ENCODE measurements around the gene RALGAPA2. TPM values are rescaled to one million over a fixed set of nuclear protein-coding genes. Genes with fewer than 3 reads are reported as not detected.
A peak's percentile ranks its signal among the peaks of the same experiment; 100 is the strongest.

The RALGAPA2 gene
- total RNA-seq, 2 experiments from 2014 or later: 13.6 to 13.7 TPM

DNA sequence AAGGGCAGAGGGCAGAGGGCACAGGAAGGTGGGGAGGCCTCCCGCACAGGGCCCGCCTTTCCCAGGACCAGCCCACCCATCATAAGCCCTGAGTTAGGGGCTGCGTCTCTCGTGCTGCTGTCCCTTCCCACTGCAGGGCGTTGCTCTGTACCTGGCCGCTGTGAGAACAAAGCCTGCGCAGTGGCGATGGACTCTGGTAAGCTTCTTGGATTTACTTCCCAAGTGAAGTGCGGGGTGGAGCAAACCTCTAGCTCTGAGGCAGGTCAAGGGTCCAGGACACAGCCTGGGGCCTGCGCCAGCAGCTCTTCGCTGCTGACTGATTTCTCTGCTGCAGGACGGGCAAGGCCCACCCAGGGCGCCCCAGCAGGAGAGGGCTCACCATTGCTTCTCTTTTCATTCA lies 320.7 kb downstream of the RALGAPA2 start:
- Mint-ChIP-seq H3K4me3 (no peak overlapping the region), H3K4me1 (ENCODE audit: low read depth) (no peaks in the 10 kb centered on the region), H3K36me3 (ENCODE audit: low read depth) (peaks cover 6% of the 10 kb centered on the region), H3K27me3 (ENCODE audit: low read depth) (no peaks in the 10 kb centered on the region), H3K9me3 (no peaks in the 10 kb centered on the region), H3K27ac (no peak overlapping the region)
- intact Hi-C loops (cut with micrococcal nuclease): no loop called here
- CTCF ChIA-PET: no interaction called here
- DNase-seq: no peak

DNA sequence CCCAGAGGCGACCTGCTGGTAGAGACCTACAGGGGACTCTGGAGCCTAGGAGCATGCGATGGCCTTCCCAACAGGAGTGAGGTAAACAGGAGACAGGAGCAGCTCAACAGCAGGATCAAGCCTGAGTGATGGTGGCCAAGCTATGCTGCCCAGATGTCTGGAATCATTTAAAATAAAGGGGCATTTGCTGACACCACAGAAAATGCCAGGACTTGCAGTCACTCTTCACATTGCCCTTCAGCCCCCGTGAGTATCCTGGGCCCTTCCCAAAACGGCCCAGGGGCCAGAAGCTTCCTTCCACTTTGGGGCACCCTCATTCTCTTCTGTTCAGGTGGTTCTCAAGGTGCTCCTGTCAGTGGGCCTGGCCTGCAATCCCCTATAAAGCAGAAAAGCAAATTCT lies 321.3 kb downstream of the RALGAPA2 start:
- H3K4me3 Mint-ChIP-seq: no peak overlapping the region
- CTCF ChIA-PET: interaction anchor here (1.1 kb wide), 1 partner anchor 11 kb away, joined by 3 read pairs; no protein-coding TSS in a partner anchor
- H3K27me3 Mint-ChIP-seq (ENCODE audit: low read depth): no peaks in the 10 kb centered on the region
- no peak overlapping the region for H3K27ac Mint-ChIP-seq
- DNase-seq: no peak
- intact Hi-C loops (cut with micrococcal nuclease): no loop called here
- peaks cover 6% of the 10 kb centered on the region for H3K36me3 Mint-ChIP-seq (ENCODE audit: low read depth)
- no peaks in the 10 kb centered on the region for H3K4me1 Mint-ChIP-seq (ENCODE audit: low read depth)
- no peaks in the 10 kb centered on the region for H3K9me3 Mint-ChIP-seq

DNA sequence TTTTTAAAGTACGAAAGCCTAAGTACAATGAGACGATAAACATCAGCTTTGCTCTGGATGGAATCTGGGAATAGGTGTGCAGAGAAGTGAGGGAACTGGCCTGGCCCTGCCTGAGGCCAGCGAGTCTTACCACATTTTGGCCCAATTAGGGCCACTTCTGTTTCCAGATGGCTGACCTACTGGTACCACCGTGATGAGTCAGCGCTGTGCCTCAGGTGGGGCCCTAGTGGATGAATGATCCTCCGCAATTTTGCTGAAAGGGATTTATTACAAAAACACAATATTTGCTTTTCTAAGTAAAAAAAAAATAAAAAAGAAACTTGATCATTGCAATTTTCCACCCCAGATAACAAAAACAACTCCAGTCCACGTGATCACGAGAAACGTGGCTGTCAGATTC lies 322.1 kb downstream of the RALGAPA2 start:
- no peaks in the 10 kb centered on the region for H3K9me3 Mint-ChIP-seq
- no peaks in the 10 kb centered on the region for H3K27me3 Mint-ChIP-seq (ENCODE audit: low read depth)
- no peaks in the 10 kb centered on the region for H3K4me1 Mint-ChIP-seq (ENCODE audit: low read depth)
- CTCF ChIA-PET: interaction anchor here (0.5 to 1.1 kb wide), 2 partner anchors 12 to 101 kb away, joined by 3 to 4 read pairs; no protein-coding TSS in a partner anchor
- no peak overlapping the region for H3K27ac Mint-ChIP-seq
- no peak for DNase-seq
- intact Hi-C loops (cut with micrococcal nuclease): no loop called here
- H3K36me3 Mint-ChIP-seq (ENCODE audit: low read depth): peaks cover 5% of the 10 kb centered on the region
- H3K4me3 Mint-ChIP-seq: no peak overlapping the region

DNA sequence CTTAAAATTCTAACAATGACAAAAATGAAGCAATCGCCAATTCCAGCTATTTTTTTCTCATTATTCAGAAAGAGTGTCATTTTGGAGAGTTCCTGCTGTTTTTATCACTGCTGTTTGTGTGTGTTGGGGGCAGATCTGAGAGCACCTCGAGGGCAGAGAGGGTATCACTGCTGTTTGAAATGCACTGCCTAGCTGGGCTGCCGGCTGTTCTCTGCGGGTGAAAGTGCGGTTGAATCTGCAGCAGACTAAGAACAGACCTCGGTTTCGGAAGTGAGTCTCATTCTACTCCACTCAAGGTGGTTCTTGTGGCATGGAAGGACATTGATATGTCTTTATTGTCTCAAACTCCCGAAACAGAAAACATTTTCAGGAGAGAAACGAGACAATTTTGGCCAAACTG lies 326.3 kb downstream of the RALGAPA2 start:
- intact Hi-C loops (cut with micrococcal nuclease): no loop called here
- CTCF ChIA-PET: no interaction called here
- Mint-ChIP-seq H3K27me3 (ENCODE audit: low read depth) (no peaks in the 10 kb centered on the region), H3K4me1 (ENCODE audit: low read depth) (no peaks in the 10 kb centered on the region), H3K9me3 (no peaks in the 10 kb centered on the region), H3K4me3 (no peak overlapping the region), H3K36me3 (ENCODE audit: low read depth) (peaks cover 2% of the 10 kb centered on the region), H3K27ac (no peak overlapping the region)
- no peak for DNase-seq

DNA sequence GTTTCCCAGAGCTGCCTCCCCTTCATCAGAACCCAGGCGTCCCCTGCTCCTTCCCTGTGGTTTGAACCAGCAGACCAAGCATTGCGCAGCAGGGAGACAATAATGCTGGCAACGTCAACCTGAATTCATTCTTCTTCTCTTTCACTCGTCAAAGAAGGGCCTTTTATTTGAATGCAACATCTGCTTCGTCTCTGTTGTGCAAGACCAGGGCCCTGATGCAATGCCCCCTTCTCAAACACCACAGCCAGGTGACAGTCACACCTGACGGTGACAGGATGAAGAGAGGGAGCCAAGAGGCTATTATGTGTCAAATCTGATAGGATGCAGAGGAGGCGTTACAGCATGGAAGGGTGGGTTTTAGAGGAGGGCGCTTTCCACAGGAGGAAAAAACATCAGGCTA lies 336.6 kb downstream of the RALGAPA2 start:
- intact Hi-C loops (cut with micrococcal nuclease): no loop called here
- CTCF ChIA-PET: no interaction called here

DNA sequence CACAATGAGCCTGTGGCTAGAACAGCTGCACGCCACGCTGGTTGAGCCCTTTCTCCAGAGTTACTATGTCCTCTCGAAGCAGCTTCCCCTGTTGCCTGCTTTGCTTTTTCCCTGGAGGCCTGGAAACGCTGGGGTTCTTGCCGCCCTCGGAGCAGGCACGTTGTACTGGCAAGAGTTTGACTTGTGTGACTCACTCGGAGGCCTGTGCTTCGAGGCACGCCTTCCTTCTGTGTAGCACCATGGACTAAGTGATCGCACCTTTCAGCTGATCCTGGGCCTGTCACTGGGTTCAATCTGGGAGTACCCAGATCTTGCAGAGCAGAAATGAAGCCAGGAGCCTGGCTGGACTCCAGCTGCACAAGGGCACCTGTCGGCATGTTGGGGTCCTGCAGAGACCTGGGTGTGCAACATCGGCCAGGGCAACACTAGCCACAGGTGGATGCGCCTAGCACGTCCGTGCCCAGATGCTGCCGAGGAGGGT lies 339.3 kb downstream of the RALGAPA2 start:
- DNase-seq: no peak
- CTCF ChIA-PET: interaction anchor here (0.6 to 1.6 kb wide), 2 partner anchors 11 to 15 kb away, joined by 3 to 4 read pairs; no protein-coding TSS in a partner anchor
- H3K4me3 Mint-ChIP-seq: no peak overlapping the region
- no peaks in the 10 kb centered on the region for H3K36me3 Mint-ChIP-seq (ENCODE audit: low read depth)
- no peak overlapping the region for H3K27ac Mint-ChIP-seq
- peaks cover 62% of the 10 kb centered on the region for H3K27me3 Mint-ChIP-seq (ENCODE audit: low read depth)
- no peaks in the 10 kb centered on the region for H3K9me3 Mint-ChIP-seq
- intact Hi-C loops (cut with micrococcal nuclease): no loop called here
- H3K4me1 Mint-ChIP-seq (ENCODE audit: low read depth): peaks cover 4% of the 10 kb centered on the region

More for the DNA sequence above, 336.6 kb downstream of the RALGAPA2 start:
- no peaks in the 10 kb centered on the region for H3K9me3 Mint-ChIP-seq
- no peaks in the 10 kb centered on the region for H3K4me1 Mint-ChIP-seq (ENCODE audit: low read depth)
- no peak overlapping the region for H3K27ac Mint-ChIP-seq
- no peak for DNase-seq
- H3K27me3 Mint-ChIP-seq (ENCODE audit: low read depth): peaks cover 62% of the 10 kb centered on the region
- no peak overlapping the region for H3K4me3 Mint-ChIP-seq
- no peaks in the 10 kb centered on the region for H3K36me3 Mint-ChIP-seq (ENCODE audit: low read depth)

DNA sequence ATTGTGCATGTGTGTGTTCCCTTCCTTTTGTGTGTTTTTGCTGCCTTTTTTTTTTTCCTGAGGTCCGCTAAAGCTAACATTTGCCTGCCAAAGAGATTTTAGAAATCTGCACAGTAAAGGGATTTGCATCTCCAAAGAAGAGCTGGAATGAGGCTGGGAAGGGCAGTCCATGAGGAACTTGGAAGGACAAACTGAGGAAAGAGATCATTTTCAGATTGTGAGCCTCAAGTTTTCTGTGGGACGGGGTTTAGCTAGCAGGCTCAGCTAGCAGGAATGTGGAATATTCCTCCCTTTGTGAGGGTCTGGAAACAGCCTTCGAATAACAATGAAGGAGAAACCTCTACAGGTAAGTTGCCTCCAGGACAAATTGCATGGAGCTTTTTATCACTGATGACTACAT lies 340.8 kb downstream of the RALGAPA2 start:
- no peak overlapping the region for H3K27ac Mint-ChIP-seq
- no peaks in the 10 kb centered on the region for H3K9me3 Mint-ChIP-seq
- intact Hi-C loops (cut with micrococcal nuclease): no loop called here
- no peak for DNase-seq
- no peak overlapping the region for H3K4me3 Mint-ChIP-seq
- no peaks in the 10 kb centered on the region for H3K36me3 Mint-ChIP-seq (ENCODE audit: low read depth)
- H3K27me3 Mint-ChIP-seq (ENCODE audit: low read depth): peaks cover 63% of the 10 kb centered on the region
- CTCF ChIA-PET: interaction anchor here (1.1 to 1.6 kb wide), 2 partner anchors 13 to 74 kb away, joined by 4 to 8 read pairs; no protein-coding TSS in a partner anchor
- H3K4me1 Mint-ChIP-seq (ENCODE audit: low read depth): peaks cover 7% of the 10 kb centered on the region

DNA sequence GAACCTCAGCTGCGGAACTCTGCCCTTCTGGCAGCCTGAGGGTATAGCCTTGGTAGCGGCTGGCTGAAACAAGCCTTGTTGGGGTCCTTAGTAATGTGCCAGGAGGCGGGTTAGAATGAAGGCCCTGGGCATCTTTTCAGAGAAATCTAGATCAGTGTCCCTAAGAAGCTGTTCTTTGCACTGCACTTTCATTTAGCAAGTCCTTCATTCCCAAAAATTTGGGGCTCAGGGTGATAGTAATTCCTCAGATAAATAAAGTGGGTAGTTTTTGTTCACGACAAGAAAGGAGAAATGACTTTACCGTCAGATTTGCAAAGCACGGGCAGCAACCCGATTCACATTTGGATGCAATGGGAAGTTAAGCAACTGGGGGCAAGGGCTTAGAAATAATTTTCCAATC lies 341.4 kb downstream of the RALGAPA2 start:
- Mint-ChIP-seq H3K27ac (no peak overlapping the region), H3K27me3 (ENCODE audit: low read depth) (peaks cover 67% of the 10 kb centered on the region), H3K4me3 (no peak overlapping the region), H3K36me3 (ENCODE audit: low read depth) (no peaks in the 10 kb centered on the region), H3K4me1 (ENCODE audit: low read depth) (peaks cover 10% of the 10 kb centered on the region), H3K9me3 (no peaks in the 10 kb centered on the region)
- no peak for DNase-seq
- intact Hi-C loops (cut with micrococcal nuclease): no loop called here
- CTCF ChIA-PET: interaction anchor here (1.1 kb wide), 1 partner anchor 75 kb away, joined by 8 read pairs; no protein-coding TSS in a partner anchor

DNA sequence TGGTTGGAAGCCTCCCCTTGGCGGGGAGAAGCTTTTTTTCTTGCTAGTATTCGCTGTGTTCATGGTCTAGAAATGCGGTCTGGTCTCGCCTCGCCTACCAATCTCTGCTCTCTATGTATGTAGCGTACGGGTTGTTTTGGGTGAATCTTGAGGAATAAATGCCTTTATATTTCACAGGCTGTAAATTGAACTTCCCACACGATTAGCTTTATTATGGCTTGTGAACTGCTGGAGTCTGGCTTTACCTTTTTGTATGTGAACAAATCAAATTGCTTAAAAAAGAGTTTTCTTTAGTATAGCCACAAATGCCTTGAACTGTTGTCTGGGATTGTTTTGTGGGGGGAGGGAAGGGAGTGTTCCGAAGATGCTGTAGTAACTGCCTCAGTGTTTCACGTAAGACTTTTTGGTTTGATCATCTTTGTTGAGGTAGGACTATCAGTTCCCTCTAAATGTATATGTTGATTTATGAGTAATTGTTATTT lies 342.3 kb downstream of the RALGAPA2 start:
- intact Hi-C loops (cut with micrococcal nuclease): no loop called here
- Mint-ChIP-seq H3K9me3 (no peaks in the 10 kb centered on the region), H3K27ac (no peak overlapping the region), H3K27me3 (ENCODE audit: low read depth) (peaks cover 68% of the 10 kb centered on the region), H3K4me1 (ENCODE audit: low read depth) (peaks cover 15% of the 10 kb centered on the region), H3K36me3 (ENCODE audit: low read depth) (no peaks in the 10 kb centered on the region), H3K4me3 (peak overlapping the region; percentile 46)
- CTCF ChIA-PET: interaction anchor here (0.6 kb wide), 1 partner anchor 10 kb away, joined by 3 read pairs; no protein-coding TSS in a partner anchor
- no peak for DNase-seq

DNA sequence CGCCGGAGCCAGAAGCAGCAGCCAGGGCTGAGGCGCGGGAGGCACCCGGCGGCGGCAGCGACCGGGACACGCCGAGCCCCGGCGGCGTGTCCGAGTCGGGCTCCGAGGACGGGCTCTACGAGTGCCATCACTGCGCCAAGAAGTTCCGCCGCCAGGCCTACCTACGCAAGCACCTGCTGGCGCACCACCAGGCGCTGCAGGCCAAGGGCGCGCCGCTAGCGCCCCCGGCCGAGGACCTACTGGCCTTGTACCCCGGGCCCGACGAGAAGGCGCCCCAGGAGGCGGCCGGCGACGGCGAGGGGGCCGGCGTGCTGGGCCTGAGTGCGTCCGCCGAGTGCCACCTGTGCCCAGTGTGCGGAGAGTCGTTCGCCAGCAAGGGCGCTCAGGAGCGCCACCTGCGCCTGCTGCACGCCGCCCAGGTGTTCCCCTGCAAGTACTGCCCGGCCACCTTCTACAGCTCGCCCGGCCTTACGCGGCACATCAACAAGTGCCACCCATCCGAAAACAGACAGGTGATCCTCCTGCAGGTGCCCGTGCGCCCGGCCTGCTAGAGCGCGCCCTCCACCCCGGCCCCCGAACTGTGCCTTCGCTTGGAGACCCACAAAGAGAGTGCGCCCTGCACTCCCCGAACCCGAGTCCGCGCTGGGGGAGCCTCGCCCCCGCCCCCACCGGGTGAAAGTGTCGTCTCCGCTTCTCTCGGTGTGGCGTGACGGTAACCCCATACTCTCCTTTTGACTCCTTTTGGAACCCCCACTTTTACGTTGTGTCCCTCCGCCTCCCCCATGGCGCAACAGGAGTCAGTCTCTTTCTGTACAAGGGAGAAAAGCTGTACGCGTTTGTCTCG lies 343.0 kb downstream of the RALGAPA2 start:
- H3K4me3 Mint-ChIP-seq: peak overlapping the region; percentile 46
- H3K9me3 Mint-ChIP-seq: no peaks in the 10 kb centered on the region
- CTCF ChIA-PET: interaction anchor here (0.6 kb wide), 1 partner anchor 9 kb away, joined by 3 read pairs; no protein-coding TSS in a partner anchor
- intact Hi-C loops (cut with micrococcal nuclease): loop anchor here (5.0 kb wide), 1 partner anchor 1138 kb away; no protein-coding TSS in a partner anchor
- no peak overlapping the region for H3K27ac Mint-ChIP-seq
- H3K4me1 Mint-ChIP-seq (ENCODE audit: low read depth): peaks cover 17% of the 10 kb centered on the region
- no peaks in the 10 kb centered on the region for H3K36me3 Mint-ChIP-seq (ENCODE audit: low read depth)
- H3K27me3 Mint-ChIP-seq (ENCODE audit: low read depth): peaks cover 70% of the 10 kb centered on the region
- no peak for DNase-seq

DNA sequence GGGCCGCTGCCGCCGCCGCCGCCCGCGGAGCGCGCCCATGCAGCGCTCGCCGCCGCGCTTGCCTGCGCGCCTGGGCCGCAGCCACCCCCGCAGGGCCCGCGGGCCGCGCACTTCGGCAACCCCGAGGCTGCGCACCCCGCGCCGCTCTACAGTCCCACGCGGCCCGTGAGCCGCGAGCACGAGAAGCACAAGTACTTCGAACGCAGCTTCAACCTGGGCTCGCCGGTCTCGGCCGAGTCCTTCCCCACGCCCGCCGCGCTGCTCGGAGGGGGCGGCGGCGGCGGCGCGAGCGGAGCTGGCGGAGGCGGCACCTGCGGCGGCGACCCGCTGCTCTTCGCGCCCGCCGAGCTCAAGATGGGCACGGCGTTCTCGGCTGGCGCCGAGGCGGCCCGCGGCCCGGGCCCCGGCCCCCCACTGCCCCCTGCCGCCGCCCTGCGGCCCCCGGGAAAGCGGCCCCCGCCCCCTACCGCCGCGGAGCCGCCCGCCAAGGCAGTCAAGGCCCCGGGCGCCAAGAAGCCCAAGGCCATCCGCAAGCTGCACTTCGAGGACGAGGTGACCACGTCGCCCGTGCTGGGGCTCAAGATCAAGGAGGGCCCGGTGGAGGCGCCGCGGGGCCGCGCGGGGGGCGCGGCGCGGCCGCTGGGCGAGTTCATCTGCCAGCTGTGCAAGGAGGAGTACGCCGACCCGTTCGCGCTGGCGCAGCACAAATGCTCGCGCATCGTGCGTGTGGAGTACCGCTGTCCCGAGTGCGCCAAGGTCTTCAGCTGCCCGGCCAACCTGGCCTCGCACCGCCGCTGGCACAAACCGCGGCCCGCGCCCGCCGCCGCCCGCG lies 343.8 kb downstream of the RALGAPA2 start:
- intact Hi-C loops (cut with micrococcal nuclease): loop anchor here (5.0 kb wide), 1 partner anchor 1139 kb away; no protein-coding TSS in a partner anchor
- no peaks in the 10 kb centered on the region for H3K36me3 Mint-ChIP-seq (ENCODE audit: low read depth)
- H3K4me1 Mint-ChIP-seq (ENCODE audit: low read depth): peaks cover 20% of the 10 kb centered on the region
- H3K9me3 Mint-ChIP-seq: no peaks in the 10 kb centered on the region
- no peak overlapping the region for H3K4me3 Mint-ChIP-seq
- H3K27me3 Mint-ChIP-seq (ENCODE audit: low read depth): peaks cover 67% of the 10 kb centered on the region
- no peak overlapping the region for H3K27ac Mint-ChIP-seq
- no peak for DNase-seq
- CTCF ChIA-PET: no interaction called here
